ENCODE measurements around the gene GADD45B.

Gene GADD45B

GRCh38 chr19:2484178-2484937, 8.4 kb downstream of the GADD45B start:
- no peak for TF ChIP-seq CTCF (conservative IDR thresholded peaks at IDR 0.05; ENCODE audit: low read length)
- DNase-seq (ENCODE audit: low read depth), result no peak
- H3K4me3 ChIP-seq (ENCODE audit: low read length), result no peak overlapping the region

GRCh38 chr19:2485428-2485827, 9.5 kb downstream of the GADD45B start:
- no peak for TF ChIP-seq CTCF (conservative IDR thresholded peaks at IDR 0.05; ENCODE audit: low read length)
- H3K4me3 ChIP-seq (ENCODE audit: low read length), result no peak overlapping the region
- DNase-seq (ENCODE audit: low read depth), result no peak

GRCh38 chr19:2487090-2487489, 11.2 kb downstream of the GADD45B start:
- TF ChIP-seq CTCF (conservative IDR thresholded peaks at IDR 0.05; ENCODE audit: low read length), result no peak
- H3K4me3 ChIP-seq (ENCODE audit: low read length), result no peak overlapping the region
- DNase-seq (ENCODE audit: low read depth), result no peak

GRCh38 chr19:2487842-2488241, 11.9 kb downstream of the GADD45B start:
- no peak overlapping the region for H3K4me3 ChIP-seq (ENCODE audit: low read length)
- no peak for DNase-seq (ENCODE audit: low read depth)
- TF ChIP-seq CTCF (conservative IDR thresholded peaks at IDR 0.05; ENCODE audit: low read length), result no peak

- TF ChIP-seq CTCF (conservative IDR thresholded peaks at IDR 0.05; ENCODE audit: low read length), result no peak
- H3K4me3 ChIP-seq (ENCODE audit: low read length), result peak overlapping the region; percentile 34
- no peak for DNase-seq (ENCODE audit: low read depth)
Measured at GRCh38 chr19:2488405-2488941, 12.5 kb downstream of the GADD45B start.

- peak; percentile 49 for DNase-seq (ENCODE audit: low read depth)
- H3K4me3 ChIP-seq (ENCODE audit: low read length), result peak overlapping the region; percentile 34
- 0 out of 2 replicates have a peak, but pooled peaks have one; percentile 2 for TF ChIP-seq CTCF (conservative IDR thresholded peaks at IDR 0.05; ENCODE audit: low read length)
Measured at GRCh38 chr19:2488942-2489731, 13.2 kb downstream of the GADD45B start.
